Measurements from ENCODE around the gene DDA1. TPM values are rescaled to one million over a fixed set of nuclear protein-coding genes. Genes with fewer than 3 reads are reported as not detected.

Gene DDA1
- total and polyA plus RNA-seq, 10 donors = 10.5 to 42.2 (median 23.5) TPM

- Histone ChIP-seq H3K4me1 (peaks cover 0 to 33% (median 7%) of the 10 kb centered on the region in 6 donors), H3K27me3 (replicated peaks in 1 of 7) (no peaks in the 10 kb centered on the region), H3K36me3 (peaks cover 0 to 84% (median 57%) of the 10 kb centered on the region in 6 donors), H3K9me3 (no peaks in the 10 kb centered on the region), H3K4me3 (no peak overlapping the region), H3K27ac (no peak overlapping the region)
- intact Hi-C loops (cut with DNase I; ENCODE audit: low total_unique reads) = no loop called here
- no peak for DNase-seq
- WGBS, 5 donors = 92 to 97% (median 93%) methylated on average over 39 to 40 of the region's 40 CpGs
- TF ChIP-seq POLR2A (IDR thresholded peaks at IDR 0.05) (no peak), CTCF (IDR thresholded peaks at IDR 0.05 in 8 of 11, conservative IDR thresholded peaks at IDR 0.05 in 3 of 11) (no peak), POLR2AphosphoS5 (IDR thresholded peaks at IDR 0.05) (no peak)
Observed at GRCh38 chr19:17319473-17320238, 10.3 kb downstream of the DDA1 start.

GRCh38 chr19:17320435-17320834 is 11.1 kb downstream of the DDA1 start:
- WGBS, 5 donors = 83 to 91% (median 88%) methylated on average over 6 to 11 of the region's 11 CpGs
- Histone ChIP-seq H3K4me3 (no peak overlapping the region), H3K27me3 (replicated peaks in 1 of 7) (no peaks in the 10 kb centered on the region), H3K27ac (no peak overlapping the region), H3K9me3 (no peaks in the 10 kb centered on the region), H3K36me3 (peaks cover 0 to 82% (median 53%) of the 10 kb centered on the region in 6 donors), H3K4me1 (peaks cover 0 to 33% (median 7%) of the 10 kb centered on the region in 6 donors)
- TF ChIP-seq POLR2A (IDR thresholded peaks at IDR 0.05) = no peak
- TF ChIP-seq POLR2AphosphoS5 (IDR thresholded peaks at IDR 0.05) = peak in 2 of 3 donors; percentile 5 to 18
- no peak for TF ChIP-seq CTCF (IDR thresholded peaks at IDR 0.05 in 8 of 11, conservative IDR thresholded peaks at IDR 0.05 in 3 of 11)
- intact Hi-C loops (cut with DNase I; ENCODE audit: low total_unique reads) = no loop called here
- no peak for DNase-seq

GRCh38 chr19:17321655-17322489 is 12.5 kb downstream of the DDA1 start:
- H3K4me3 ChIP-seq = no peak overlapping the region
- peaks cover 0 to 68% (median 39%) of the 10 kb centered on the region in 6 donors for H3K36me3 ChIP-seq
- no peaks in the 10 kb centered on the region for H3K27me3 ChIP-seq (replicated peaks in 1 of 7)
- whole genome bisulfite sequencing, 5 donors = 80 to 95% (median 87%) methylated on average over 9 to 19 of the region's 19 CpGs
- DNase-seq = no peak
- TF ChIP-seq POLR2A (IDR thresholded peaks at IDR 0.05) = no peak
- TF ChIP-seq POLR2AphosphoS5 (IDR thresholded peaks at IDR 0.05) = peak in 1 of 3 donors; percentile 55
- no peaks in the 10 kb centered on the region for H3K9me3 ChIP-seq
- H3K4me1 ChIP-seq = peaks cover 0 to 30% (median 7%) of the 10 kb centered on the region in 6 donors
- intact Hi-C loops (cut with DNase I; ENCODE audit: low total_unique reads) = no loop called here
- no peak overlapping the region for H3K27ac ChIP-seq

GRCh38 chr19:17322854-17323253 is 13.5 kb downstream of the DDA1 start:
- WGBS, 5 donors = 71 to 85% (median 79%) methylated on average over 10 of the region's 10 CpGs
- no peak for TF ChIP-seq POLR2AphosphoS5 (IDR thresholded peaks at IDR 0.05)
- no peak for TF ChIP-seq CTCF (IDR thresholded peaks at IDR 0.05 in 8 of 11, conservative IDR thresholded peaks at IDR 0.05 in 3 of 11)
- H3K4me3 ChIP-seq = no peak overlapping the region

More at GRCh38 chr19:17322854-17323253, 13.5 kb downstream of the DDA1 start:
- DNase-seq = no peak
- intact Hi-C loops (cut with DNase I; ENCODE audit: low total_unique reads) = no loop called here
- Histone ChIP-seq H3K27ac (no peak overlapping the region), H3K4me1 (peaks cover 0 to 25% (median 10%) of the 10 kb centered on the region in 6 donors), H3K9me3 (no peaks in the 10 kb centered on the region), H3K27me3 (replicated peaks in 1 of 7) (no peaks in the 10 kb centered on the region), H3K36me3 (peaks cover 0 to 58% (median 37%) of the 10 kb centered on the region in 6 donors)
